Activated T-helper 1 cell treated with anti-CD3 and anti-CD28 coated beads, Interleukin-2, amount 50 U/mL, for 16 hours (primary cell): ENCODE measurements around the gene MIEF1.
A peak's percentile ranks its signal among the peaks of the same experiment; 100 is the strongest.

ENCODE experiments used
- DNase-seq, 2 donors: peaks; one replicate each; pipeline ENCODE4 v3.0.0-alpha.2; 2020; ENCODE audit warnings: low read depth in 1 of 2, low spot score in 1 of 2

The MIEF1 gene

DNA sequence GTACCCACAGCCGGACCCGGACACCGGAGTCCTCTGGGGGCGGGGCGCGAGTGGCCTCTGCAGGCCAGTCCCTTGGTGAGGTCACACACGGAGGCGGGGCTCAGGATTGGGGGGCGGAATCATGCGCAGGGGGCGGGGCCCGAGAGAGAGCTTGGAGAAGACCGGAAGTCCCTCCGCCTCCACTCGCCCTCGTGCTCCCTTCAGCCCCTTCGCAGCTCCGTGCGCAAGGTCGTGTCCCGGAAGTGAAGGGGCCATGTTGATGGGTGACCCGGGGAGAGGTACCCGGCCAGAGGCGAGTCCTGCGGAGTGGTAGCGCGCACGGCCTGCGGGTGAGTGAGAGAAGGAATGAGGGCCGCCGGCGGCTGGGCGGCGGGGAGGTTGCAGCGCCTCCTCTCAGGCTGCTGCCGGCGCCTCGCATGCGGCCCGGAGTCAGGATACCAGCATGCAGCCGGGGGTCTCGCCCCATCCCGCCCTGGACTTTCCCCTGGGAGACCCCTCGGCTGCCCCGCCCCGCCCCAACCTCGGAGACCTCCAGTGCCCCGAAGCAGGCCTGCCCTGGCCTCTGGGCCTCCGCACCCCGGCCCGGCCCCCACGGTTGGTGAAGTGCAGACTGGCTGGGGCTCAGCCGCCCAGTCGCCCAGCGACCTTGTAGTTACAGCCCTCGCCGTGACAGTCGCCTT is at the start of gene MIEF1:
Gene MIEF1 (plus strand): TSS at position 182 of the 680 bp plus-strand sequence. CDS start 9,005 bp downstream, outside the sequence.
- peak; percentile 80 to 85 for DNase-seq

DNA sequence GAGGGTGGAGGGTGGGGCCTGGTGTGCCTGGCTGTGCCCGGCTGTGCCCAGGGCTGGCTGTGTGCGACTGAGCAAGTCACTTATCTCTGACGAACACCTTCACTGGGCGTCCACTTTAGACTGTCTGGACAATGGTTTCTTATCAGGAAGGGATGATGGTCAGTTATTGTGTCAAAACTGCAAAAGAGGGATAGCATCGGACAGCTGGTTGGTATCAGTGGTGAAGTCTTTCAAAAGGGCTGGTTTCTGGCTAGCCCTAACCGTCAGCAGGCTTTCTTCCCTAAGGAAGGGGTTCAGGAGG is 49.4 kb upstream of the MIEF1 start:
- DNase-seq = no peak

DNA sequence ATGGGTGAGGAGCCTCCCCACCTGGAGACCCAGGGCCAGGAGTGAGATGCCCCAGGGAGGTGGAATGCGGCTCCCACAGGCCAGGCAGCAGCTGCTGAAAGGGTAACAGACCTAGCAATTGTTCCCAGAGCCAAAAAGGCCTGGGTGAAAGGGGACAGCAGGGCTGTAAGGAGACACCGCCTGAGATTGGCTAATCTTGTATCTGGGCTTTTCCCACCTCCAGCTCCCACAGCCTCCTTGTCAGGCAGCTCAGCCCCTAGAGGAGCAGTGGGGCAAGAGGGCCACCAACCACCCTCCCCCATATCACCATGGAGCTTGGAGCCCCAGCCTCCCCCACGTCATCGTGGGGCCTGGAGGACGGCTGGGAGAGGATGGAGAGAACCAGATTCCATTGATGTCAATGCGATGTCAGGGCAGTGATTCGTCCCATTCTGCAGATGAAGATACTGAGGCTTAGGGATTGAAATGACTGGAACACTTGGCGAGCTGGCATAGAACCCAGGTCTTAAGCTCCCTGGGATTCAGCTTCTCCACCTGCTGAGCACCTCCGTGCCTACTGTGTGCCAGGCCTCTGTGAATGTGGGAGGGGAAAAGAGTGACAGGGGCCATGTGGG is 48.2 kb upstream of the MIEF1 start:
- DNase-seq = no peak

DNA sequence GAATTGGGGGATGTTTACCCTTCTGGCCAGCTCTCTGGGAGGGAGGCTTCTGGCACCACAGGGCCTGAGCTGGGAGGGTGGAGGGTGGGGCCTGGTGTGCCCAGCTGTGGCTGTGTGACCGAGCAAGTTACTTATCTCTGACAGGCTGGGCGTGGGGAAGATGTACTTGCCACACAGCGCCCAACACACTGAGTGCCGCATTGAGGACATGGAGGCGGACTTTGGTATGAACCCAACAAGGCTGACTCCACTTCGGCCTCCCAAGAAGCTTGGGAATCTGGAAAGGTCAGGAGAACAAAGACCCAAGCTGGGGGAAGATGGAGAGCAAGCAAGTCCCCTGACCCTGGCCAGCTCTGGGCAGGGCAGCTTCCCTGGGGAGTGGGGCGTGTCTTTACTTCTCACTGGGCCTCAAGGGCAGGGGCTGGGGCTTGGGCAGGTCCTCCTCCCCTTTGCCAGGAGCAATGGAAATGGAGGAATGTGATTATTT is 47.7 kb upstream of the MIEF1 start:
- DNase-seq = no peak

DNA sequence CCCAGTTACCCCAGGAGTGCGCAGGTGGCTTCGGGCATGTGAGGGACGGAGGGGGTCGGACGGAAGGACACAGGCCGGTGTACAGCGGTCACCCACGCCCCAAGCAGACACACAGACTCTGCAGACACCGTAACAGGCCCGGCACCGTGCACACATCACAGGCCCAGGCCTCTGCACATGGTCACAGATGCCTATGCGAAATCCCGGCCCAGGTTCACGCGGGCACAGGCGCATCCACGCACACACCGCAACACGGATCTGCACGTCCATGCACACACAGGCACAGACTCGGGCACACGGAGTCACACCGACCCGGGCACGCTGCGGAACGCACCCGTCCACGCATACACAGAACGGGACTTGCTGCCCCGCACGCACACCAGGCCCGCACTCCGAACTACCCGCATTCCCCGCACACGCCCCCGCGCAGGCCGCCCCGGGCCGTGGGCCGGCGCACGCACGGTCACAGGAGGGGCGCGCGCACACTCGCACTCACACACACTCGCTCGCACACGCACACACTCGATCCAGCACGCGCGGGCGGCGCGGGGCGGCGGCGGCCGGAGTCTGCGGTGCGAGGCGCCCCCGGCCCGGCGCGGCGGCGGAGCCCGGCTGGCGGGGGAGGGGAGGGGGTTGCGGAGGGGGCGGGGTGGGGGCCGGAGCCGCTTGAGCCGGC is 45.4 kb upstream of the MIEF1 start, which contains the start of gene MGAT3:
Gene MGAT3 (plus strand): TSS at position 491 of the 676 bp plus-strand sequence. CDS start 30,336 bp downstream, outside the sequence.
- DNase-seq = no peak

DNA sequence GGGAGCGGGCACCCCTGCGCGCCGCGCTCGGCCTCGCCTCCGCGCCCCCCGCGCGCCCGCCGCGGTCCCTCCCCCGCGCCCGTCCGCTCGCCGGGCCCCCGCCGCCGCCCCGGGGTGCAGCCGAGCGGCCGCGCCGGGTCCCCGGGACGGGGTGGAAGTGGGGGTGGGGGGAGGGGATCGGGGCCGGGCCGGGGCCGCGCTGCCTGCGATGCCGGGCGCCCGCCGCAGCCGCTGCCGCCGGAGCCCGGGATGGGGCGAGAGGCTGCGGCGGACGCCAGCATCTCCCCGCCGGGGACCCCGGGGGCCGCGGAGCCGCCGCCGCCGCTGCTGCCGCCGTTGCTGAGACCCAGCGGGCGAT is 44.9 kb upstream of the MIEF1 start:
- DNase-seq = no peak

DNA sequence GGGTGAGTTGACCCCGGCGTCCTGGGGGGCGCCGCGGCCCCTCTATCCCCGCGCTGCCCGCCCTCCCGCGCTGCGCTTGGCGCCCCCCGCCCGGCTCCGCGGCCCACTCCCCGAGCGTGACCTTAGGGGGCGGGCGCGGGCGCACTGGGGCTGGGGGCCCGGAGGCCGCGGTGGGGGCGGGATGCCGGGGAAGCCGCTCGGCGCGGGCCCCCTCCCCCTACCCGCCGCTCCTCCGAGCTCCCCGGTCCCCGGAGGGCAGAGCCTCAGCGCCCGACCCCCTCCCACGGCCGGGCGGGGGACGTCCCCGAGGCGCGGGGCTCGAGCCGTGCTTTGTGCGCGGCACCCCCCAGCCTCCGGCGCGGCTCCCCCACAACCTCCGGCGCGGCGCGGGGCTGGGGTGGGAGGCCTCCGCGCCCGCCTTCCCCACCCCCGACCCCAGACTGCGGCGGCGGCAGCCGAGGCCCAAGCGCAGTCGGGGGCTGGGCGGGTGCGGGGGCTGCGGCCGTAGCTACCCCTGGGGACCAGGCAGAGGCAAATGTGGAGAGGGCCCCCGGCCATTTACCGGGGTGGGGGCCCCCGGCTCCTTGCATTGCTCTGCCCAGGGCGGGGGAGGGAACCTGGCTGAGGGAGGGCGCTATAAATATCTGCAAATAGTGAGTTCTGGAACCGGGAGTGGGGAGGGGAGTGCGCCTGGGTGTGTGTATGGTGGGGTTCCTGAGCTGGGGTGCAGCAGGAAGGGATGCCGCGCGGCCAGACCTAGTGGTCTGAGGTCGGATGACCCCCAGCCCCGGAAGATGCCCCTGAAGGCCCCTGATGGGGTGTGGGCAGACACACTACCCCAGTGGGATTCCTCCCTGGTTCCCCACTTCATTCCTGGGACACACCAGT is 44.3 kb upstream of the MIEF1 start:
- no peak for DNase-seq

DNA sequence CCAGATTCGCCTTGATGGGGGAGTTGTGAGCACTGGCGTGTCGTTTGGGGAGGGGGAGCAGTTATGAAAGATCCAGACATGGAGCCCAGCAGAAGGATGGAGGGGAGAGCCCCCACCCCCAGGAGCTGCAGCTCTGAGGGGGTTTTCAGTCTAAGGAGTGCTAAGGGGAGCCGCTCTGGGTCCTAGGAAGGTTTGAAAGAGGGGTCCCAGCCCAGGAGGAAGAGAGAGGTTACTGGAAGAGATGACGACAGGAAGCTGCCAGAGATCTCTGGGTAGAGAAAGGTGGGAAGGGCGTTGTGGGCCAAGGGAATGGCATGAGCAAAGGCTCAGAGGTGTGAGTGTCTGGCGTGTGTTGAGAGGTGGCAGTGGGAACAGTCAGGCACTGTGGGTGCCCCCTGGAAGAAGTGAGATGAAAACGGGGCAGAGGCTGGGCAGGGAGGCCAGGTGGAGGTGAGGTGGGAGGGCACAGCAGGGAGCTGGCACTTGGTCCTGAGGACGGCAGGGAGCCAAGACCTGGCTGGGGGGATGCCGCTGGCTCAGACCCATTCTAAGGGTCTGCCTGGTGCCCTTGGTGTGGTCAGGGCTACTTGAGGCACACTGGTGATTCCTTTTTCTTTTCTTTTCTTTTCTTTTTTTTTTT is 43.5 kb upstream of the MIEF1 start:
- DNase-seq = no peak

DNA sequence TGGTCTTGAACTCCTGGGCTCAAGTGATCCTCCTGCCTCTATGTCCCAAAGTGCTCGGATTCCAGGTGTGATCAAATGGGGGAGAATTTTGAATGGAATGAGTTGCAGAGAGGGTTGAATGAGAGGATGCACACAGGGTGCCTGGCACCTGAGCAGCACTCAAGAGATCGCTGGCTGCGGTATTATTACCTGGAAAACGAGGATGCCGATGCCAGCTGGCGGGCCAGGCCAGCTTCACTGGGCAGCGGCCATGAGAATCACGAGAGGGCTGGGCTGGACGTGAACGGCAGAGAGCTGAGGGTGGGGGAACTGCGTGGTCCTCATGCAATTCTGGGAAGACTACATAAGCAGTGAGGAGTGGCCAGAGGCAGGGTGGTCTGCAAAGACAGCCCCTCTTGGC is 42.4 kb upstream of the MIEF1 start:
- no peak for DNase-seq

DNA sequence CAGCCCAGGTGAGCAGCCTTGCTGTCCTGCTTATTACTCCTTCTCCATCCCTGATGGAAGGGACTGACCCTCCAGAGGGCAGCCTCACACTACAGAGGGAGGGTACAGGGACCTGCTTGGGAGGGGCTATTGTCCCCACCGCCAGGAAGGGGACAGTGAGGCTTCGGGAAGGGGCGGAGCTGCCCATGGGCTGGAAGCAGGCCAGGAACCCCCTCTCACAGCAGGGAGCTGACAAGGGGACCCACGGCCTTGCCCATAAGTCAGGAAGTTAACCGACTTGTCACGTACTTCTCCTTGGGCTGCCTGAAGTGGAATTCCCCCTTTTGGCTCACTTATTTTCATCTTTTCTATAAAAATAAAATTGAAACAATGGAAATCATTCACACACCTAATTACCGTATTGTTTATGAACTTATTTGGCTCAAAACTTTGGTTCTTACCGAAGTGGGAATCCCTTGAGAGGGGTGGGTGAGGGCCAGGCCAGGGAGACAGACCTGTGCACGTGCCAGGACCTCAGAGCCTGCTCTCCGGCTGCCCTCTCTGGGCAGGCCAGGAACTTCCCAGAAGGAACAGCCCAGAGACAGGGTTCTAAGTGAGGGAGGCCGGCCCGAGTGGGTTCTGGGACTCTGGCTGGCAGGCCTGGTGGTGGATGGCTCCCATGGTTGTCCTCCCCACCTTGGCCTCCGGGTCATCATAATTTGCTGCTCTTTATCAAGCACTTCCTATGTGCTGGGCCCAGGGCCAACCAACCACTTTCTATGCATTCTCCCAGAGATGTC is 39.5 kb upstream of the MIEF1 start:
- DNase-seq = no peak

DNA sequence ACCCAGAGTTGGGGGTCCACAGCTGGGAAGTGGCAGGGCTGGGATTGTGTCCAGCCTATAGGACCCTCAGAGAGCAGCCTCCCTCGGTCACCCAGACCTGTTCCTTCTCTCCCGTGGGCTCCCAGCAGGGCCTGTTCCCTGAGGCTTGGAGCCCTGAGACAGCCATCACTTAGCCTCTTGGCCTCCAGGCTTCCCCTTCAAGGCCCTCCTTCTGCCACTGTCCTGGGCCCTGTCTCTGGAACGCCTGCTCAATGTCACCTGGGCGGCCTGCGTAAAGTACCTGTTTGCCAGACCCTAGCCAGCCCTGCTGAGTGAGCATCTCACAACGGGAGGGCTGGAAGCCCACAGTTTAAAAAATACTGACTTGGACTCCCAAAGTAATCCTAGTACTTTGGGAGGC is 38.8 kb upstream of the MIEF1 start:
- no peak for DNase-seq

DNA sequence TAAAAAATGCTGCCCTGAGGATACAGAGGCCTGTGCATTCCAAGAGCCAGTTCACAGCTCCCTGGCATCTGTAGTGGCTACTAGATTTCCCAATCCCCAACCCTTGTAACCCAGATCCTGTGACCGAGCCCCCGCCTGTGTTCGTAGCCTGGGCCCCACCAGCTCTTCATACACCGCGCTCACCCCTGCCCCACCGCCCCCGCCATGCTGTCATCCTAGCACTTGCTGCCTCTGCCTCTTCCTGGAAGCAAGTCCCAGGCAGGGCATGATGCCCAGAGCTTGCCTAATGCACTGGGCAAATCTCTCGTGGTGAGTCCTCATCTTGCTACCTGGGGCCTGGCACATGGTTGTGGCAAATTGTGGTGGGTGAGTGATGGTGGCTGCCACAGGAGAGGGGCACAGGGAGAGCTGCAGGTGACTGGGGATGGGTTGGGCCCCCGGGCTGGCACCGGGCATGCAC is 38.1 kb upstream of the MIEF1 start:
- DNase-seq = no peak

DNA sequence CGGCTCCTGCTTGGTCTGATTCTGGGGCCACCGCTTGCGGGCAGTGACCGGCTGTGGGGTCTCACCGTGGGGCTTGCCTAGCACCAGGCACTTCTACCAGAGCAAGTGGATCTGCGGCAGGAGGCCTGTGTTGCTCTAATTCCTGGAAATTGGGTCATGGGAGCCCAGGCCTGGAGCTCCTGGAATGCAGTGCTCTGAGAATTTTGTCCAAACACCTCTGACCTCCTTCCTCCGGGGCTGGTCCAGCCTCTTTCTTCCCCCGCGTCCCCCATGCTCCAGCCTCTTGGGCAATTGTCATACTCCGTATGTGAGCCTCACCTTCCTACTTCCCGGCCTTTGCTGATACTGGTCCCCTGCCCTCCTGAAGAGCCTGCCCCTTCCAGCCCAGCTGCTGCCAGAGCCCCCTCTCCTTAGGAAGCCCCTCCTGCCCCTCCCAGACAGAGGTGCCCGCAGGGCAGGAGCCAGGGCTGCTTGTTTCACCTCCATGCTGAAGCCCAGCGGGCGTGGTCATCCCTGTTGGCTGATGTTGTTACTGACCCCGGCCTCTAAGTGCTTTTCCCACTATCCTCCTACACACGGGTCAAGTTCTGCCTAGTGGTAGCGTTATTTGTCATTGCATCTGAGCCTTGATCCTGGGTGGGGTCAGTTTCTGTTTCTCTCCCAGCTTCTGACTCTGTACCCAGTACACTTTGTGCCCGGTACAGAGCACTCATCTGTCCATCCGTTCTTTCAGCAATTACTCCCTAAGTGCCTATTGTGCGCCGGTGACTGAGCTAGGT is 35.7 kb upstream of the MIEF1 start:
- DNase-seq = no peak

DNA sequence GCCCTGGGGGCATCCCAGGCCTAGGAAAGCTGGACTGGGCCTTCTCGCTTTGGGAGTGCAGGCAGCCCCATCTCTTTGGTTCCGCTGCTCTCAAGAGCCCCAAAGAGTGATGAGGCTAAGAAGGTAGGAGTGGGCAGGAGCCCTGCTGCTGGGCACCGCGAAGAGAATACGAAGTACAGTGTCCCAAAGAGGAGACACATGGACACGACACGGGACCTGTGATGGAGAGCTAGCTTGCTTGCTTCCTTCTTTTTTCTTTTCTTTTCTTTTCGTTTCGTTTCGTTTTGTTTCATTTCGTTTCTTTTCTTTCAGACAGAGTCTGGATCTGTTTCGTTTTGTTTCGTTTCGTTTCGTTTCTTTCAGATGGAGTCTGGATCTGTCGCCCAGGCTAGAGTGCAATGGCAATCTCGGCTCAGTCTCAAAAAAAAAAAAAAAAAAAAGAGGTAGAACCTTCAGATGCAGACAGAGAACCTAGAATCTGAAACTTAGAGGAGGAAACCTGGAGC is 34.6 kb upstream of the MIEF1 start:
- no peak for DNase-seq

DNA sequence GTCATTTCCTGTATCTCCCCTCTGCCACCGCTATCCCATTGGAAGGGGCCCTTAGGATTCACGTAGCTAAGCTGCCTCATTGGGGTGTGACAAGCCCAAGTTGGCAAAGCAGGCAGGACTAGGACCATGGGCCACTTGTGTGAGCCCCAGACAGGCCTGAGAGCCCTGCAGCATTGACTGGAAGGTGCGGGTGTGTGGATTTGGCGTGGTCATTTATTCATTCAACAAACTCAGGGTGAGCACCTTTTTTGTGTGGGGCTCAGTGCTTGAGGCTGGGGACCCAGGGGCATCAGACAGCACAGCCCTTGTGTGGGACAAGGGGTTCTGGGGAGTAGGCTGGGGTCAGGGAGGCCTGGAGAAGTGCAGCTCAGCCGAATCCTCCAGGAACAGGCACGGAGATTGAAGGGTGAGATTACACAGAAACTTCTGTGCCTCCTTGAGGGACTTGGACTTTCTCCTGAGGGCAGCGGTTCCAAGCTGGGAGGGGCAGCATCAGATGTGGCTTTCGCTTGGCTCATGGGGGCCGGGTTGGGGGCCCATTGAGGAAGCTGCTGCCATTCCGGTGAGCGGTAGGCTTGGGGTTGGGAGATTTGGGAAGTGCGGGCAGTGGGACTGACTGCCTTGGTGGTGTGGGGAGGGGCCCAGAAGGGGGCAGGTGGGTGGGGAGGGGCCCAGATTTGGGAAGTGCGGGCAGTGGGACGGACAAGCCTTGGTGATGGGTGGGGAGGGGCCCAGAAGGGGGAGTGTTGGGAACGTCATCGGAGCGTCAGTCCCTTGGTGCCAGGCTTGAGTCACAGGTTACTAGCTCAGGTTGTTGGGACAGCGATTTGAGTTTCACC is 33.4 kb upstream of the MIEF1 start:
- DNase-seq = no peak

DNA sequence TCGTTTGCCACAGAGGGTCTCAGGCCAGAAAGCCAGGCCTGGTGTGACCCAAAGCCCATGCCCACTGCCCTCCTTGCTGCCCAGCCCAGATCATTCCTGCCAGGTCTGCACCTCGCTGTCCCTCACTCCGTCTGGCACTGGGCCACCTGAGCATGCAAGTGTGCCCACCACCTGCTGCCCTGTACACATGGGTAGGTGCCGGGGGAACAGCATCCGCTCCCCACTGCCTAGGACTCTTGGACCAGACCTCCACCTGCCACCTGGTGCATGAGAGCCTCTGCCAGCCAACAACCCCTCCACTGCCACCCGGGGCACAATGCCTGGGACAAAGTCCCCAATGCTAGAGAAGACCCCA is 32.8 kb upstream of the MIEF1 start:
- DNase-seq = no peak

DNA sequence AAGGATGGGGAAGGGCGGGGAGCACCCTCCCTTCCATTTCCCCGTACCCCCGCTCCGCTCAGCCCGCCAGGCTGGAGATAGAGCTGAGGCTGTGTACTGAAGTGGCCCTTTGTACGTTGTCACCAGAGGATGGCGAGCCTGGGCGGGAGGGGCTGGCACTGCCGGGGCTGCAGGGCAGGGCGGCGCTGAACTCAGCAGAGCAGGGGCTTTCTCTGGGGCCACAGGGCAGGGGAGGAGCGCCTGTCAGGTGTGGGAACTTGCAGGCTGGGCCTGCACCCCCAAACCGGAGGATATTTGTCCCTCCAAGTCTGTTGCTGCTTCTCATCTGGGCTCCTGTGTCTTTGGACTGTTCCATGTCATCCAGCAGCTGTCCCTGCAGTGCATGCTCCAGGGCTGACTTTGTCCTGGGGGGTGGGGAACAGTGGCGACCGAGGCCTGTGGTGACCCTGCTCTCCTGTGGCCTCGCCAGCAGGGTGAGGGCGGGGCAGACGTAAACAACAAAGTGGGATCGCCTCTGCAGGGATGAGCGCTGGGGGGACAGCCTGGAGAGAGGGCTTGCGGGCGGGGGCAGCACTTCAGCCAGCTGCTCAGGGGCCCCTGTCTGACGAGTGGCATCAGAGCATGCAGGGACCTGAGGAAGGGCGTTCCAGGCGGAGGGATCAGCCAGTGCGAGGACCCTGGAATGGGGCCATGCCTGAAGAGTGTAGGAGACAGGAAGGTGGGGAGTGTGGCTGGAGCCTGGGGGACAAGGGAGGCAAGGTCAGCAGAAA is 32.2 kb upstream of the MIEF1 start:
- no peak for DNase-seq
